Common myeloid progenitor, CD34-positive (primary cell): ENCODE data around the gene HEPHL1.

Source experiments
- CTCF ChIA-PET: fragments of 350-600 bp; sonication (Branson Sonifier 250); formaldehyde crosslinking; loops from one replicate; lab custom pipeline; 2021; ENCODE audit warnings: antibody characterized with exemption; lab: Charles Lee
- POLR2A ChIA-PET: fragments of 350-600 bp; sonication (Branson Sonifier 250); formaldehyde crosslinking; loops from one replicate; lab custom pipeline; 2021; ENCODE audit warnings: antibody characterized with exemption; lab: Charles Lee
- DNase-seq, 3 donors: peaks; one replicate each; pipeline versions ENCODE4 v3.0.0 to v3.0.0-alpha.2; 2013
- H3K27ac ChIP-seq, 2 experiments: 1 replicate in 1 of 2; 2 replicates in 1 of 2; pipeline ENCODE4 v1.7.0; 2013; ENCODE audit warnings: inconsistent platforms in 2 of 2, low read length in 2 of 2, mild to moderate bottlenecking in 2 of 2, low read depth in 1 of 2, moderate library complexity in 1 of 2; ENCODE audit not compliant: severe bottlenecking in 2 of 2, insufficient read depth in 1 of 2, poor library complexity in 1 of 2
- H3K27me3 ChIP-seq, 5 experiments: replicated peaks in 2 of 5; 1 replicate in 3 of 5; 2 replicates in 2 of 5; pipeline versions ENCODE4 v1.6.1 to v1.7.0; 2013; ENCODE audit warnings: low read length in 4 of 5, mild to moderate bottlenecking in 2 of 5, moderate library complexity in 2 of 5, inconsistent platforms in 1 of 5; ENCODE audit not compliant: insufficient read depth in 5 of 5, control insufficient read depth in 4 of 5
- H3K36me3 ChIP-seq, 4 experiments: 1 replicate in 2 of 4; 2 replicates in 2 of 4; pipeline versions ENCODE4 v1.6.1 to v1.7.0; 2013; ENCODE audit warnings: low read length in 3 of 4, control low read depth in 1 of 4, mild to moderate bottlenecking in 1 of 4; ENCODE audit not compliant: control insufficient read depth in 4 of 4, insufficient read depth in 4 of 4
- H3K4me1 ChIP-seq, 4 experiments: 1 replicate in 3 of 4; 2 replicates in 1 of 4; pipeline versions ENCODE4 v1.6.1 to v1.7.1; 2013; ENCODE audit warnings: low read length in 3 of 4, mild to moderate bottlenecking in 3 of 4, control low read depth in 1 of 4, inconsistent platforms in 1 of 4, moderate library complexity in 1 of 4; ENCODE audit not compliant: control insufficient read depth in 4 of 4, insufficient read depth in 4 of 4; ENCODE audit errors: control extremely low read depth in 1 of 4
- H3K4me3 ChIP-seq, 7 experiments: 1 replicate in 4 of 7; 2 replicates in 3 of 7; pipeline versions ENCODE4 v1.5.1 to v1.7.0; 2013; ENCODE audit warnings: mild to moderate bottlenecking in 7 of 7, low read length in 6 of 7, moderate library complexity in 6 of 7, inconsistent platforms in 2 of 7, low read depth in 2 of 7, control low read depth in 1 of 7; ENCODE audit not compliant: insufficient read depth in 4 of 7, control insufficient read depth in 1 of 7; ENCODE audit errors: extremely low read depth in 1 of 7
- H3K9me3 ChIP-seq, 5 experiments: 1 replicate in 4 of 5; 2 replicates in 1 of 5; pipeline versions ENCODE4 v1.6.1 to v1.7.1; 2013; ENCODE audit warnings: low read length in 4 of 5, mild to moderate bottlenecking in 2 of 5, inconsistent platforms in 1 of 5, low read depth in 1 of 5, moderate library complexity in 1 of 5; ENCODE audit not compliant: control insufficient read depth in 4 of 5, insufficient read depth in 2 of 5; ENCODE audit errors: control extremely low read depth in 1 of 5
- WGBS: methylation state at CpG from one replicate; pipeline ENCODE4 v1.1.5; 2013; ENCODE audit not compliant: insufficient coverage; 5-methylcytosine and 5-hydroxymethylcytosine counted together

Gene HEPHL1

GRCh38 chr11:94000659-94001058 is 20.5 kb upstream of the HEPHL1 start:
- Histone ChIP-seq H3K27me3 (no peaks in the 10 kb centered on the region), H3K4me1 (no peaks in the 10 kb centered on the region), H3K9me3 (peaks cover 0 to 2% (median 0%) of the 10 kb centered on the region in 5 experiments), H3K4me3 (no peak overlapping the region), H3K36me3 (no peaks in the 10 kb centered on the region), H3K27ac (no peak overlapping the region)
- no peak for DNase-seq
- WGBS = 88% methylated on average over 1 of the region's 2 CpGs
- ChIA-PET CTCF (no interaction called here), POLR2A (no interaction called here)

GRCh38 chr11:94002226-94002625 is 18.9 kb upstream of the HEPHL1 start:
- no peaks in the 10 kb centered on the region for H3K36me3 ChIP-seq
- no peaks in the 10 kb centered on the region for H3K4me1 ChIP-seq
- ChIA-PET POLR2A (no interaction called here), CTCF (no interaction called here)
- no CpG with 5 or more reads among the region's 2 CpGs for WGBS
- no peak for DNase-seq
- H3K27me3 ChIP-seq = no peaks in the 10 kb centered on the region
- no peak overlapping the region for H3K4me3 ChIP-seq
- no peak overlapping the region for H3K27ac ChIP-seq
- peaks cover 0 to 2% (median 0%) of the 10 kb centered on the region in 5 experiments for H3K9me3 ChIP-seq

GRCh38 chr11:94007426-94007825 is 13.7 kb upstream of the HEPHL1 start:
- ChIA-PET POLR2A (no interaction called here), CTCF (no interaction called here)
- Histone ChIP-seq H3K27ac (no peak overlapping the region), H3K4me1 (no peaks in the 10 kb centered on the region), H3K4me3 (no peak overlapping the region), H3K9me3 (peaks cover 0 to 3% (median 0%) of the 10 kb centered on the region in 5 experiments), H3K36me3 (no peaks in the 10 kb centered on the region), H3K27me3 (no peaks in the 10 kb centered on the region)
- DNase-seq = no peak

- Histone ChIP-seq H3K27me3 (no peaks in the 10 kb centered on the region), H3K4me1 (no peaks in the 10 kb centered on the region), H3K36me3 (no peaks in the 10 kb centered on the region), H3K4me3 (no peak overlapping the region), H3K27ac (no peak overlapping the region), H3K9me3 (peaks cover 0 to 3% (median 0%) of the 10 kb centered on the region in 5 experiments)
- CTCF ChIA-PET = no interaction called here
- DNase-seq = no peak
- POLR2A ChIA-PET = no interaction called here
- 75% methylated on average over 4 of the region's 4 CpGs for WGBS
Observed at GRCh38 chr11:94007906-94008305, 13.2 kb upstream of the HEPHL1 start.

GRCh38 chr11:94010136-94010535 is 11.0 kb upstream of the HEPHL1 start:
- Histone ChIP-seq H3K9me3 (peaks cover 0 to 3% (median 0%) of the 10 kb centered on the region in 5 experiments), H3K4me3 (no peak overlapping the region), H3K27ac (no peak overlapping the region), H3K4me1 (no peaks in the 10 kb centered on the region), H3K36me3 (no peaks in the 10 kb centered on the region), H3K27me3 (no peaks in the 10 kb centered on the region)
- WGBS = 80% methylated on average over 1 of the region's 1 CpG
- no peak for DNase-seq
- ChIA-PET CTCF (no interaction called here), POLR2A (no interaction called here)

GRCh38 chr11:94011478-94011877 is 9.7 kb upstream of the HEPHL1 start:
- no peaks in the 10 kb centered on the region for H3K36me3 ChIP-seq
- WGBS = 100% methylated on average over 1 of the region's 3 CpGs
- H3K4me1 ChIP-seq = no peaks in the 10 kb centered on the region
- H3K4me3 ChIP-seq = no peak overlapping the region
- no peak for DNase-seq
- H3K27ac ChIP-seq = no peak overlapping the region
- no peaks in the 10 kb centered on the region for H3K27me3 ChIP-seq
- peaks cover 0 to 3% (median 0%) of the 10 kb centered on the region in 5 experiments for H3K9me3 ChIP-seq
- ChIA-PET POLR2A (no interaction called here), CTCF (no interaction called here)

GRCh38 chr11:94017446-94017845 is 3.7 kb upstream of the HEPHL1 start:
- Histone ChIP-seq H3K27ac (no peak overlapping the region), H3K36me3 (no peaks in the 10 kb centered on the region), H3K27me3 (no peaks in the 10 kb centered on the region), H3K4me1 (no peaks in the 10 kb centered on the region), H3K4me3 (no peak overlapping the region), H3K9me3 (peaks cover 0 to 3% (median 0%) of the 10 kb centered on the region in 5 experiments)
- ChIA-PET POLR2A (no interaction called here), CTCF (no interaction called here)
- no peak for DNase-seq
